Vagina (tissue), 2 donors: ENCODE measurements around the gene AMIGO1. TPM values are rescaled to one million over a fixed set of nuclear protein-coding genes. Genes with fewer than 3 reads are reported as not detected.

ENCODE experiments used
- DNase-seq, 2 donors: peaks; one replicate each; pipeline ENCODE4 v3.0.0-alpha.2; 2017; ENCODE audit errors: extremely low spot score in 2 of 2
- H3K27ac ChIP-seq: fragments of 200-600 bp; sonication (generic); one replicate; pipeline ENCODE4 v1.5.1; 2019
- H3K27me3 ChIP-seq: fragments of 200-600 bp; sonication (generic); one replicate; pipeline ENCODE4 v1.5.1; 2019
- H3K36me3 ChIP-seq, 2 donors: fragments of 200-600 bp; sonication (generic); one replicate each; pipeline ENCODE4 v1.5.1; 2017 to 2019
- H3K4me1 ChIP-seq: fragments of 200-600 bp; sonication (generic); one replicate; pipeline ENCODE4 v1.5.1; 2019
- H3K4me3 ChIP-seq, 2 donors: fragments of 200-600 bp; sonication (generic); 1 replicate in 1 of 2; 2 replicates in 1 of 2; pipeline ENCODE4 v1.5.1; 2016 to 2019
- H3K9me3 ChIP-seq: fragments of 200-600 bp; sonication (generic); one replicate; pipeline ENCODE4 v1.5.1; 2019
- POLR2A ChIP-seq, 2 donors: fragments of 450-650 bp; IDR thresholded peaks; one replicate each; pipeline ENCODE4 v1.6.1; 2017; ENCODE audit warnings: antibody characterized with exemption in 2 of 2, mild to moderate bottlenecking in 2 of 2, moderate library complexity in 2 of 2
- POLR2AphosphoS5 ChIP-seq, 2 donors: sonication (generic); formaldehyde crosslinking; IDR thresholded peaks; one replicate each; pipeline ENCODE4 v1.9.0; 2017; ENCODE audit warnings: antibody characterized with exemption in 2 of 2, mild to moderate bottlenecking in 2 of 2, low read depth in 1 of 2; ENCODE audit not compliant: insufficient read depth in 1 of 2
- intact Hi-C: fragments of 100-400 bp; cut with DNase I; formaldehyde crosslinking; loops from one replicate; pipeline ENCODE4 v1.15.1; 2023
- total RNA-seq: library from RNA; depleted of rRNA; stranded (reverse); fragments of >200 nt; gene quantifications from one replicate; pipeline ENCODE4 v1.2.3, GENCODE V29; 2016
- TF ChIP-seq, protein P1 (sequence below), 3 experiments: fragments of 450-650 bp in 2 of 3; fragments of 200-600 bp in 1 of 3; sonication (generic) in 1 of 3; IDR thresholded peaks; one replicate each; pipeline ENCODE4 v1.5.1; 2017 to 2019; ENCODE audit warnings: antibody characterized with exemption in 3 of 3, mild to moderate bottlenecking in 2 of 3, moderate library complexity in 2 of 3

The AMIGO1 gene
- total RNA-seq, 1 donor from 2014 or later: 6.4 TPM

DNA sequence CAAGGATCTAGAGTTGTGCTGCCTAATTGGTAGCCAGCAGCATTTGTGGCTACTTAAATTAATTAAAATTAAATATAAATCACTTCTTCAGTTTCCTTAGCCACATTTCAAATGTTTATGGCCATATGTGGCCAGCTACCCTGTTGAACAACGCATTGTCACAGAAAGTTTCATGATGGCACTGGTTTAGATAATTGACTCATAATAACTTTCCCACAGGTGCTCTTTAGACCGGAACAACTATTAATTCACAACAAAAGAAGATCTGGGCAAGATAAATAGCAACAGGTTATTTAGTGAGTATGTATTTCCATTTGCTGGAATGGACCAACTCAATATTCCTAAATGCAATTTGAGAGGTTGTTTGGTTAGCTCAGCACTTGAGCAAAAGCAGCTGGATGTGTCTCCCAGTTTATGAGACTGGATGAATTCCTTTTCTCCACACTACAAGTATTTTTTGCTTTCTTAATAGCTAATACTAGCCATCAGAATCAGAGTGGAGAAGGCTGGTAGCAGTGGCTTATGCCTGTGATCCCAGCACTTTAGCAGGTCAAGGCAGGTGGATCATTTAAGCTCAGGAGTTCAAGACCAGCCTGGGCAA lies 3.7 kb upstream of the AMIGO1 start:
- Histone ChIP-seq H3K9me3 (no peaks in the 10 kb centered on the region), H3K27me3 (no peaks in the 10 kb centered on the region), H3K4me1 (peaks cover 19% of the 10 kb centered on the region), H3K36me3 (no peaks in the 10 kb centered on the region), H3K4me3 (no peak overlapping the region), H3K27ac (no peak overlapping the region)
- TF ChIP-seq POLR2A (IDR thresholded peaks at IDR 0.05) (no peak), POLR2AphosphoS5 (IDR thresholded peaks at IDR 0.05; ENCODE audit: insufficient read depth in 1 of 2, low read depth in 1 of 2) (no peak)
- TF ChIP-seq, protein P1, sequence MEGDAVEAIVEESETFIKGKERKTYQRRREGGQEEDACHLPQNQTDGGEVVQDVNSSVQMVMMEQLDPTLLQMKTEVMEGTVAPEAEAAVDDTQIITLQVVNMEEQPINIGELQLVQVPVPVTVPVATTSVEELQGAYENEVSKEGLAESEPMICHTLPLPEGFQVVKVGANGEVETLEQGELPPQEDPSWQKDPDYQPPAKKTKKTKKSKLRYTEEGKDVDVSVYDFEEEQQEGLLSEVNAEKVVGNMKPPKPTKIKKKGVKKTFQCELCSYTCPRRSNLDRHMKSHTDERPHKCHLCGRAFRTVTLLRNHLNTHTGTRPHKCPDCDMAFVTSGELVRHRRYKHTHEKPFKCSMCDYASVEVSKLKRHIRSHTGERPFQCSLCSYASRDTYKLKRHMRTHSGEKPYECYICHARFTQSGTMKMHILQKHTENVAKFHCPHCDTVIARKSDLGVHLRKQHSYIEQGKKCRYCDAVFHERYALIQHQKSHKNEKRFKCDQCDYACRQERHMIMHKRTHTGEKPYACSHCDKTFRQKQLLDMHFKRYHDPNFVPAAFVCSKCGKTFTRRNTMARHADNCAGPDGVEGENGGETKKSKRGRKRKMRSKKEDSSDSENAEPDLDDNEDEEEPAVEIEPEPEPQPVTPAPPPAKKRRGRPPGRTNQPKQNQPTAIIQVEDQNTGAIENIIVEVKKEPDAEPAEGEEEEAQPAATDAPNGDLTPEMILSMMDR (IDR thresholded peaks at IDR 0.05): no peak
- intact Hi-C loops: no loop called here
- DNase-seq: no peak

DNA sequence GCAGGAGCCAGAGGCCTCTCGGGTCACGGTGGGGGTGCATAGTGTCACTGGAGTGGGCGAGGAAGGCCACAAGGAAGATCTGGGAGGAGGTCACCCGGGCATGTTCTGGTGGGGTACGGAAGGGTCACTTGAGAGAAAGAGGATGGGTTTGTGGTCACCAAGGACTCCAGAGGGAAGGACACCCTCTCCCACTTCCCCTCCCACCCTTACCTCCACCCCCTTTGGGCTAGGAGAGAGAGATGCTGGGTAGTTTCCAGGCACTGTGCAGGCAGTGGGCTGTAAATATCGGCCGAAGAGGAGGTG lies 703 bp downstream of the AMIGO1 start:
- no peak for DNase-seq
- H3K27me3 ChIP-seq: no peaks in the 10 kb centered on the region
- no peaks in the 10 kb centered on the region for H3K36me3 ChIP-seq
- no peaks in the 10 kb centered on the region for H3K9me3 ChIP-seq
- intact Hi-C loops: no loop called here
- H3K4me1 ChIP-seq: peaks cover 25% of the 10 kb centered on the region
- peak overlapping the region; percentile 70 for H3K27ac ChIP-seq
- TF ChIP-seq POLR2AphosphoS5 (IDR thresholded peaks at IDR 0.05; ENCODE audit: insufficient read depth in 1 of 2, low read depth in 1 of 2) (no peak), POLR2A (IDR thresholded peaks at IDR 0.05) (no peak)
- TF ChIP-seq, protein P1 (IDR thresholded peaks at IDR 0.05): no peak
- H3K4me3 ChIP-seq: peak overlapping the region; percentile 77 to 87

DNA sequence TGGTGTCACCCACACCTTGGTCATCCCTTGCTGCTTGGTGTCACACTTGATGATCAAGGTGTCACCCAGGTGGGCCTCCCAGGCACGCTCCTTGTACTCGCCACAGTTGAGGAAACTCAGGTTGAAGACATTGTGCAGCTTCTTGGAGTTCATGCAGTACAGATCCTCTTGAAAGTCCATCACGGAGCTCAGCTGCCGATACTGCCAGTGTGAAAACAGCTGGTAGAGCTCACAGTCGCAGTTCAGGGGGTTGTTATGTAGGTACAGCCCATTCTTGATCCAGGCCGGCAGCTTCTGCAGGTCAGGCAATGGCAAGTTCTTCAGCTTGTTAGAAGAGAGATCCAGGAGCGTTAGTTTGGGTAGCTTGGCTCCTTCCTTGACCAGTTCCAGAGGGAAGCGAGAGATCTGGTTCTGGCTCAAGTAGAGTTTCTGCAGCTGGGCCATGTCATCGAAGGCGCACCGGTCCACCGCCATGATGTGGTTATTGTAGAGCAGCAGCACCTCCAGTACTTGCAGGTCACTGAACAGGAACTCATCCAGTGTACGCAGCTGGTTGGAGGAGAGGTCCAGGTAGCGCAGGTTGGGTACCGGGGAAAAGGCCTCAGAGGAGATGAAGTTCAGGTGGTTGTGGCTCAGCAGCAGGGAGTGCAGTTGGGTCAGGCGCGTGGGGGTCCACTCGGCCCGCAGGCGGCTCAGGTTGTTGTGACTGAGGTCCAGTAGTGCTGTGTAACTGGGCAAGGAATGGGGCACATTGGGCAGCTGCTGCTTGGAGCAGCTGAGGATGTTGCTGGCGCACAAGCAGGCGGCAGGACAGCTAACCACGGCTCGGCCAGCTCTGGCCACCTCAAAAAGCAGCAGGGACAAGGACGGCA lies 1.3 kb downstream of the AMIGO1 start:
- no peaks in the 10 kb centered on the region for H3K36me3 ChIP-seq
- H3K27me3 ChIP-seq: no peaks in the 10 kb centered on the region
- no peaks in the 10 kb centered on the region for H3K9me3 ChIP-seq
- H3K4me3 ChIP-seq: peak overlapping the region in 1 of 2 donors; percentile 87
- H3K27ac ChIP-seq: no peak overlapping the region
- peaks cover 28% of the 10 kb centered on the region for H3K4me1 ChIP-seq
- TF ChIP-seq POLR2AphosphoS5 (IDR thresholded peaks at IDR 0.05; ENCODE audit: insufficient read depth in 1 of 2, low read depth in 1 of 2) (no peak), POLR2A (IDR thresholded peaks at IDR 0.05) (no peak)
- TF ChIP-seq, protein P1 (IDR thresholded peaks at IDR 0.05): no peak
- DNase-seq: no peak
- intact Hi-C loops: no loop called here

DNA sequence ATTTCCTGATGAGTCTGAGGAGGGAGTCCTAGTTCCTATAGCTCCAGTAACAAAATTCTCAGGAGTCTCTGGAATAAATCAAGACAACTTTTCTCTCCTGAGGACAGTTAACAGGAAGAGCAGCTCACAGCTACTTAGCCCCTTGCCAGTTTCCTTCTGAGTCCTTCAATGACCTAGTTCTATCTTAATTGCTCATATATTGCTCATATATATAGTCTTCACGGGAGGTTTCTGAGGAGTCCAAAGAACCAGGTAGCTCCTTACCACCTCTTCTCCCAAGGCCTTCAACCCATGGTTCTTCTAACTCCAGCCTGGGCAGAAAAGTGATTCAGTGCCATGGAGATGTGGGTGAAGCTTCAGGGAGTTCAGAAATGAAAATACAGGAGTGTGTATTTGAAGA lies 4.6 kb downstream of the AMIGO1 start:
- H3K27me3 ChIP-seq: no peaks in the 10 kb centered on the region
- H3K4me1 ChIP-seq: peaks cover 45% of the 10 kb centered on the region
- intact Hi-C loops: no loop called here
- TF ChIP-seq, protein P1 (IDR thresholded peaks at IDR 0.05): no peak
- TF ChIP-seq POLR2A (IDR thresholded peaks at IDR 0.05): no peak
- no peak for TF ChIP-seq POLR2AphosphoS5 (IDR thresholded peaks at IDR 0.05; ENCODE audit: insufficient read depth in 1 of 2, low read depth in 1 of 2)
- no peak overlapping the region for H3K4me3 ChIP-seq
- no peaks in the 10 kb centered on the region for H3K9me3 ChIP-seq
- DNase-seq: no peak
- H3K27ac ChIP-seq: no peak overlapping the region
- H3K36me3 ChIP-seq: no peaks in the 10 kb centered on the region

DNA sequence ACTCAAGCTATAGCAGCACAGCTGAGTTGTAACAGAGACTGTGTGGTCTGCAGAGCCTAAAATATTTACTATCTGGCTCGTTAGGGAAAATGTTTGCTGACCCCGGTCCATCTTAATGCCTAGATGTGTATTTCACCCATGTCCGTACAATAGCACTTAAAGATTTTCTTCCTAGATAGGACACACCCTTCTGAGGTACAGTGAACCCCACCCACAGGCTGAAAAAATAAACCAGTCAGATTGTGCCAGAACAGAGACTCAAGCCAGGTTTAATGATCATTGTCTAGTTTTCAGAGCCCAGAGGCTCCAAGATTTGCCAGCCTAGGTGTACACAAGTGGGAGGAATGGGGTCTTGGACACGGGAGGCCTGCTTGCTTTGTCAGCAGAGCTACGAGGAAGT lies 5.6 kb downstream of the AMIGO1 start:
- TF ChIP-seq, protein P1 (IDR thresholded peaks at IDR 0.05): no peak
- peak in 1 of 2 donors; percentile 33 for TF ChIP-seq POLR2AphosphoS5 (IDR thresholded peaks at IDR 0.05; ENCODE audit: insufficient read depth in 1 of 2, low read depth in 1 of 2)
- DNase-seq: no peak
- H3K27ac ChIP-seq: peak overlapping the region; percentile 27
- H3K4me3 ChIP-seq: no peak overlapping the region
- H3K36me3 ChIP-seq: no peaks in the 10 kb centered on the region
- no peaks in the 10 kb centered on the region for H3K27me3 ChIP-seq
- H3K4me1 ChIP-seq: peaks cover 49% of the 10 kb centered on the region
- no peaks in the 10 kb centered on the region for H3K9me3 ChIP-seq
- intact Hi-C loops: no loop called here
